ENCODE results near the gene ASPSCR1. TPM values are rescaled to one million over a fixed set of nuclear protein-coding genes. Genes with fewer than 3 reads are reported as not detected.

ASPSCR1 gene
- total and polyA plus RNA-seq, 9 of the 15 experiments (the other 6 are each of a cell fraction or from before 2014, with no cell fraction given), result 0.90 to 36.9 (median 11.6) TPM

DNA sequence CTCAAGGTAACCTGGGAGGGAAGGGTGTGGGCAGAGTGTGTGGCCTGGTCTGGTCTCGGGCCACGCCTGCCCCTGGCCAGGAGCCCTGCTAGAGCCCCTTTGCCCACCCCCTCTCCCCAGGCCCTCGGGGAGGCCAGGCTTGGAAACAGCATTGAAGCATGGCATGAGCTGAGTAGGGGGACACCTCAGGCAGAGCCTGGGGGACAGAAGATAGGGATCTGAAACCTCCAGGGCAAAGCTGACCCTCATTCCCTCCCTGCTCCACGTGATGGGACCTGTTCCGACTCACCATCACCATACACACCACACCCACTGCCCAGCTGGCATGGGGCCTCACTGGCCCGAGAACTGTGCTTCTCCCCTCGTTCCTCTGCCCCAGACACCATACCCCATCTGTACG lies 71.7 kb downstream of the ASPSCR1 start:
- Histone ChIP-seq H3K4me3 (no peak overlapping the region), H3K9me1 (ENCODE audit: control insufficient read depth, insufficient read depth, low read length) (peaks cover 2% of the 10 kb centered on the region), H3K36me3 (ENCODE audit: control insufficient read depth, insufficient read depth, low read length) (peaks cover 49% of the 10 kb centered on the region; the same call in 2 of the 3 replicates), H4K20me1 (replicated peaks; ENCODE audit: control insufficient read depth, insufficient read depth, low read length) (0 out of 2 replicates have a peak, but pooled peaks cover 4% of the 10 kb centered on the region), H3K27ac (ENCODE audit: extremely low read depth, low read depth, low read length) (no peak overlapping the region), H3K27me3 (ENCODE audit: control insufficient read depth in 2 of 2, insufficient read depth in 2 of 2, low read length in 2 of 2) (no peaks in the 10 kb centered on the region), H3K9ac (ENCODE audit: insufficient read depth in 1 of 2, low read depth in 2 of 2, low read length in 2 of 2) (peak overlapping the region in 1 of 2 experiments; percentile 28; a peak in 1 of 4 replicates), H3K4me2 (ENCODE audit: insufficient read depth, low read length) (no peak overlapping the region), H2AFZ (ENCODE audit: low read depth, low read length) (no peak overlapping the region), H3K79me2 (ENCODE audit: control insufficient read depth, insufficient read depth, low read length) (peaks cover 28% of the 10 kb centered on the region), H3K9me3 (replicated peaks; ENCODE audit: control insufficient read depth, insufficient read depth, low read depth, low read length) (no peaks in the 10 kb centered on the region), H3K4me1 (replicated peaks in 1 of 2; ENCODE audit: control insufficient read depth in 2 of 2, insufficient read depth in 2 of 2, low read length in 2 of 2) (peaks cover 6 to 72% of the 10 kb centered on the region in 2 experiments; a peak in 3 of 5 replicates)
- intact Hi-C loops (cut with micrococcal nuclease) (no loop called here), in situ Hi-C loops (cut with MboI) (no loop called here)
- BruUV-seq (replicated peaks), result no TSS peak
- FAIRE-seq (no peak), ATAC-seq (no peak), DNase-seq (ENCODE audit: extremely low read depth in 1 of 4, low spot score in 3 of 4) (no peak)
- CTCF ChIA-PET (ENCODE audit: low intra/inter-chr PET ratio), result no interaction called here
- WGBS (ENCODE audit: insufficient coverage, low coverage, missing lambda C conversion rate), result 82% methylated on average over 8 of the region's 8 CpGs
- TF ChIP-seq DDX20 (tag; IDR thresholded peaks at IDR 0.05; ENCODE audit: low read depth), result no peak
- TF ChIP-seq MIER1 (IDR thresholded peaks at IDR 0.05; ENCODE audit: low read depth), result no peak
- TF ChIP-seq SRSF7 (optimal IDR thresholded peaks at IDR 0.05; ENCODE audit: low read depth, low read length), result no peak
- TF ChIP-seq, protein P1, sequence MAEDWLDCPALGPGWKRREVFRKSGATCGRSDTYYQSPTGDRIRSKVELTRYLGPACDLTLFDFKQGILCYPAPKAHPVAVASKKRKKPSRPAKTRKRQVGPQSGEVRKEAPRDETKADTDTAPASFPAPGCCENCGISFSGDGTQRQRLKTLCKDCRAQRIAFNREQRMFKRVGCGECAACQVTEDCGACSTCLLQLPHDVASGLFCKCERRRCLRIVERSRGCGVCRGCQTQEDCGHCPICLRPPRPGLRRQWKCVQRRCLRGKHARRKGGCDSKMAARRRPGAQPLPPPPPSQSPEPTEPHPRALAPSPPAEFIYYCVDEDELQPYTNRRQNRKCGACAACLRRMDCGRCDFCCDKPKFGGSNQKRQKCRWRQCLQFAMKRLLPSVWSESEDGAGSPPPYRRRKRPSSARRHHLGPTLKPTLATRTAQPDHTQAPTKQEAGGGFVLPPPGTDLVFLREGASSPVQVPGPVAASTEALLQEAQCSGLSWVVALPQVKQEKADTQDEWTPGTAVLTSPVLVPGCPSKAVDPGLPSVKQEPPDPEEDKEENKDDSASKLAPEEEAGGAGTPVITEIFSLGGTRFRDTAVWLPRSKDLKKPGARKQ (CRISPR knock-in tag; IDR thresholded peaks at IDR 0.05), result no peak
- TF ChIP-seq, protein P2, sequence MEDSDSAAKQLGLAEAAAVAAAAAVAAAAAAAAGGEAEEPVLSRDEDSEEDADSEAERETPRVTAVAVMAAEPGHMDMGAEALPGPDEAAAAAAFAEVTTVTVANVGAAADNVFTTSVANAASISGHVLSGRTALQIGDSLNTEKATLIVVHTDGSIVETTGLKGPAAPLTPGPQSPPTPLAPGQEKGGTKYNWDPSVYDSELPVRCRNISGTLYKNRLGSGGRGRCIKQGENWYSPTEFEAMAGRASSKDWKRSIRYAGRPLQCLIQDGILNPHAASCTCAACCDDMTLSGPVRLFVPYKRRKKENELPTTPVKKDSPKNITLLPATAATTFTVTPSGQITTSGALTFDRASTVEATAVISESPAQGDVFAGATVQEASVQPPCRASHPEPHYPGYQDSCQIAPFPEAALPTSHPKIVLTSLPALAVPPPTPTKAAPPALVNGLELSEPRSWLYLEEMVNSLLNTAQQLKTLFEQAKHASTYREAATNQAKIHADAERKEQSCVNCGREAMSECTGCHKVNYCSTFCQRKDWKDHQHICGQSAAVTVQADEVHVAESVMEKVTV (CRISPR knock-in tag; IDR thresholded peaks at IDR 0.05), result no peak
- TF ChIP-seq ZNF263 (CRISPR knock-in tag; IDR thresholded peaks at IDR 0.05; ENCODE audit: borderline replicate concordance), result no peak
- no peak for TF ChIP-seq SIN3A (IDR thresholded peaks at IDR 0.05; ENCODE audit: borderline replicate concordance in 2 of 2, control insufficient read depth in 1 of 2, low read depth in 2 of 2, low read length in 2 of 2)
- no peak for TF ChIP-seq ZNF780A (CRISPR knock-in tag; IDR thresholded peaks at IDR 0.05)
- TF ChIP-seq ZNF77 (CRISPR knock-in tag; IDR thresholded peaks at IDR 0.05), result no peak
- TF ChIP-seq, protein P3, sequence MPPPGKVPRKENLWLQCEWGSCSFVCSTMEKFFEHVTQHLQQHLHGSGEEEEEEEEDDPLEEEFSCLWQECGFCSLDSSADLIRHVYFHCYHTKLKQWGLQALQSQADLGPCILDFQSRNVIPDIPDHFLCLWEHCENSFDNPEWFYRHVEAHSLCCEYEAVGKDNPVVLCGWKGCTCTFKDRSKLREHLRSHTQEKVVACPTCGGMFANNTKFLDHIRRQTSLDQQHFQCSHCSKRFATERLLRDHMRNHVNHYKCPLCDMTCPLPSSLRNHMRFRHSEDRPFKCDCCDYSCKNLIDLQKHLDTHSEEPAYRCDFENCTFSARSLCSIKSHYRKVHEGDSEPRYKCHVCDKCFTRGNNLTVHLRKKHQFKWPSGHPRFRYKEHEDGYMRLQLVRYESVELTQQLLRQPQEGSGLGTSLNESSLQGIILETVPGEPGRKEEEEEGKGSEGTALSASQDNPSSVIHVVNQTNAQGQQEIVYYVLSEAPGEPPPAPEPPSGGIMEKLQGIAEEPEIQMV (tag; conservative IDR thresholded peaks at IDR 0.05; ENCODE audit: low read depth), result no peak
- TF ChIP-seq, protein P4, sequence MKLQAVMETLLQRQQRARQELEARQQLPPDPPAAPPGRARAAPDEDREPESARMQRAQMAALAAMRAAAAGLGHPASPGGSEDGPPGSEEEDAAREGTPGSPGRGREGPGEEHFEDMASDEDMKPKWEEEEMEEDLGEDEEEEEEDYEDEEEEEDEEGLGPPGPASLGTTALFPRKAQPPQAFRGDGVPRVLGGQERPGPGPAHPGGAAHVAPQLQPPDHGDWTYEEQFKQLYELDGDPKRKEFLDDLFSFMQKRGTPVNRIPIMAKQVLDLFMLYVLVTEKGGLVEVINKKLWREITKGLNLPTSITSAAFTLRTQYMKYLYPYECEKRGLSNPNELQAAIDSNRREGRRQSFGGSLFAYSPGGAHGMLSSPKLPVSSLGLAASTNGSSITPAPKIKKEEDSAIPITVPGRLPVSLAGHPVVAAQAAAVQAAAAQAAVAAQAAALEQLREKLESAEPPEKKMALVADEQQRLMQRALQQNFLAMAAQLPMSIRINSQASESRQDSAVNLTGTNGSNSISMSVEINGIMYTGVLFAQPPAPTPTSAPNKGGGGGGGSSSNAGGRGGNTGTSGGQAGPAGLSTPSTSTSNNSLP (IDR thresholded peaks at IDR 0.05; ENCODE audit: borderline replicate concordance, low read depth, low read length), result no peak
- TF ChIP-seq, protein P5, sequence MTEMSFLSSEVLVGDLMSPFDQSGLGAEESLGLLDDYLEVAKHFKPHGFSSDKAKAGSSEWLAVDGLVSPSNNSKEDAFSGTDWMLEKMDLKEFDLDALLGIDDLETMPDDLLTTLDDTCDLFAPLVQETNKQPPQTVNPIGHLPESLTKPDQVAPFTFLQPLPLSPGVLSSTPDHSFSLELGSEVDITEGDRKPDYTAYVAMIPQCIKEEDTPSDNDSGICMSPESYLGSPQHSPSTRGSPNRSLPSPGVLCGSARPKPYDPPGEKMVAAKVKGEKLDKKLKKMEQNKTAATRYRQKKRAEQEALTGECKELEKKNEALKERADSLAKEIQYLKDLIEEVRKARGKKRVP (CRISPR knock-in tag; IDR thresholded peaks at IDR 0.05), result no peak
- TF ChIP-seq ZNF134 (CRISPR knock-in tag; conservative IDR thresholded peaks at IDR 0.05), result no peak
- TF ChIP-seq TAF7 (tag; IDR thresholded peaks at IDR 0.05), result no peak
- POLR2A ChIA-PET, result interaction anchor here (0.6 to 1.0 kb wide), 2 partner anchors 11 to 16 kb away, joined by 3 read pairs; partner anchors contain the start of gene DCXR

All from K562 (cell line).